Measurements from ENCODE around the gene ADGRG1. TPM values are rescaled to one million over a fixed set of nuclear protein-coding genes. Genes with fewer than 3 reads are reported as not detected.

The ADGRG1 gene
- total and polyA plus RNA-seq, 2 donors (not counting 1 experiment from before 2014, with no cell fraction given): 1.6 to 1.8 TPM

DNA sequence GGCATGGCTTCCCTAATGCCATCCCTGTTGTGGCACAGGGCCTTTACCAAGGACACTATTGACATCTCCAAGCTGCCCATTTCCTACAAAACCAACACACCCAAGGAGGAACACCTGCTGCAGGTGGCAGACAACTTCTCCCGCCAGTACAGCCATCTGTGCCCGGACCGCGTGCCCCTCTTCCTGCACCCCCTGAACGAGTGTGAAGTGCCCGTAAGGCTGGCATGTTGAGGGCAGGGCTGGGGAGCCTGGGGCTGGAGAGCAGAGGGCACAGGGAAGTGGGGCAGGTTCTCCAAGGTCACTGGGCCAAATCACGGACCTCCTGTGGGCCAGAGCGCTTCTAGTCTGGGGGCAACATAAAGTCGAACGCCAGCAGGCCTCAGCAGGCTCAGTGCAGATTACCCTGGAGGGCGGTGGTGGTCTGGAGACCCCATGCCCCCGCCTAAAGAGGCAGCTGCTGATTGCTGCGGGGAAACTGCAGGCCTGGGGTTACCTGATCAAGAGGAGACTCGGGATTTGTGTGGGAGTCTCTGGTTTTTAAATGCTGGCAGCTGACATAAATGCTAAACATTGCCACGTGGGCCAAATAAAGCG, 70.5 kb downstream of the ADGRG1 start:
- TF ChIP-seq EZH2 (IDR thresholded peaks at IDR 0.05; ENCODE audit: low read length, missing control alignments): no peak
- TF ChIP-seq, protein P1, sequence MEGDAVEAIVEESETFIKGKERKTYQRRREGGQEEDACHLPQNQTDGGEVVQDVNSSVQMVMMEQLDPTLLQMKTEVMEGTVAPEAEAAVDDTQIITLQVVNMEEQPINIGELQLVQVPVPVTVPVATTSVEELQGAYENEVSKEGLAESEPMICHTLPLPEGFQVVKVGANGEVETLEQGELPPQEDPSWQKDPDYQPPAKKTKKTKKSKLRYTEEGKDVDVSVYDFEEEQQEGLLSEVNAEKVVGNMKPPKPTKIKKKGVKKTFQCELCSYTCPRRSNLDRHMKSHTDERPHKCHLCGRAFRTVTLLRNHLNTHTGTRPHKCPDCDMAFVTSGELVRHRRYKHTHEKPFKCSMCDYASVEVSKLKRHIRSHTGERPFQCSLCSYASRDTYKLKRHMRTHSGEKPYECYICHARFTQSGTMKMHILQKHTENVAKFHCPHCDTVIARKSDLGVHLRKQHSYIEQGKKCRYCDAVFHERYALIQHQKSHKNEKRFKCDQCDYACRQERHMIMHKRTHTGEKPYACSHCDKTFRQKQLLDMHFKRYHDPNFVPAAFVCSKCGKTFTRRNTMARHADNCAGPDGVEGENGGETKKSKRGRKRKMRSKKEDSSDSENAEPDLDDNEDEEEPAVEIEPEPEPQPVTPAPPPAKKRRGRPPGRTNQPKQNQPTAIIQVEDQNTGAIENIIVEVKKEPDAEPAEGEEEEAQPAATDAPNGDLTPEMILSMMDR (conservative IDR thresholded peaks at IDR 0.05 in 1 of 2, IDR thresholded peaks at IDR 0.05 in 1 of 2; ENCODE audit: low read depth in 1 of 2, low read length in 2 of 2): no peak
- Histone ChIP-seq H3K4me1 (ENCODE audit: control insufficient read depth, extremely low read depth, insufficient read depth, low read length) (no peaks in the 10 kb centered on the region), H3K4me3 (replicated peaks in 1 of 4; ENCODE audit: control extremely low read depth in 1 of 4, insufficient read depth in 1 of 4, low read depth in 3 of 4, low read length in 4 of 4) (no peak overlapping the region), H3K79me2 (ENCODE audit: control insufficient read depth, insufficient read depth, low read length) (no peaks in the 10 kb centered on the region), H4K20me1 (ENCODE audit: control insufficient read depth, extremely low read depth, insufficient read depth, low read length) (no peaks in the 10 kb centered on the region), H2AFZ (ENCODE audit: low read length) (no peak overlapping the region), H3K9ac (ENCODE audit: insufficient read depth, low read length) (no peak overlapping the region), H3K27me3 (ENCODE audit: control insufficient read depth, insufficient read depth, low read length) (peaks cover 2% of the 10 kb centered on the region), H3K4me2 (ENCODE audit: extremely low read depth, insufficient read depth, low read length) (no peak overlapping the region), H3K9me3 (ENCODE audit: control insufficient read depth, insufficient read depth, low read depth, low read length) (no peaks in the 10 kb centered on the region), H3K27ac (ENCODE audit: insufficient read depth, low read length) (no peak overlapping the region), H3K36me3 (ENCODE audit: control insufficient read depth, insufficient read depth, low read length) (no peaks in the 10 kb centered on the region)
- DNase-seq (ENCODE audit: low read depth in 2 of 2): no peak

DNA sequence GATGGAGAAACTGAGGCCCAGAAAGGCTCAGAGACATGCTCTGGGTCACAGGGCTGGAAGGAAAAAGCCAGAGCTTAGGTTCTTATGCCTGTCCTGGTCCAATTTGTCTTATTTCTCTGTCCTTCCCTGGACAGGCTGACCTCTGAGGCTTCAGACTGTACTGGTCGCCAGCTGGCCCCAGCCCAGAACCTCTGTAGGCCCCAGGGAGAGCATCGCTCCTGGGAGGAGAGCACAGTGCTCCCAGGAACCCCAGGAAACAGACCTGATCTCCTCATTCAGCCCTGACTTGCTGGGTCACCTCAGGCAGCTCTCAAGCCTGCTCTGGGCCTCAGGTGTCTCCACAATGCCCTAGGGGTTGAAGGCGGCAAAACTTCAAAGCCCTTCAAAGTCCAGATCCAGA, 71.1 kb downstream of the ADGRG1 start:
- H3K4me1 ChIP-seq (ENCODE audit: control insufficient read depth, extremely low read depth, insufficient read depth, low read length): no peaks in the 10 kb centered on the region
- H3K27me3 ChIP-seq (ENCODE audit: control insufficient read depth, insufficient read depth, low read length): peaks cover 2% of the 10 kb centered on the region
- no peaks in the 10 kb centered on the region for H3K36me3 ChIP-seq (ENCODE audit: control insufficient read depth, insufficient read depth, low read length)
- H3K4me2 ChIP-seq (ENCODE audit: extremely low read depth, insufficient read depth, low read length): no peak overlapping the region
- H2AFZ ChIP-seq (ENCODE audit: low read length): no peak overlapping the region
- no peak overlapping the region for H3K27ac ChIP-seq (ENCODE audit: insufficient read depth, low read length)
- TF ChIP-seq EZH2 (IDR thresholded peaks at IDR 0.05; ENCODE audit: low read length, missing control alignments): no peak
- TF ChIP-seq, protein P1 (conservative IDR thresholded peaks at IDR 0.05 in 1 of 2, IDR thresholded peaks at IDR 0.05 in 1 of 2; ENCODE audit: low read depth in 1 of 2, low read length in 2 of 2): no peak
- no peaks in the 10 kb centered on the region for H3K9me3 ChIP-seq (ENCODE audit: control insufficient read depth, insufficient read depth, low read depth, low read length)
- H4K20me1 ChIP-seq (ENCODE audit: control insufficient read depth, extremely low read depth, insufficient read depth, low read length): no peaks in the 10 kb centered on the region
- no peak overlapping the region for H3K4me3 ChIP-seq (replicated peaks in 1 of 4; ENCODE audit: control extremely low read depth in 1 of 4, insufficient read depth in 1 of 4, low read depth in 3 of 4, low read length in 4 of 4)
- H3K9ac ChIP-seq (ENCODE audit: insufficient read depth, low read length): no peak overlapping the region
- no peak for DNase-seq (ENCODE audit: low read depth in 2 of 2)
- H3K79me2 ChIP-seq (ENCODE audit: control insufficient read depth, insufficient read depth, low read length): no peaks in the 10 kb centered on the region

DNA sequence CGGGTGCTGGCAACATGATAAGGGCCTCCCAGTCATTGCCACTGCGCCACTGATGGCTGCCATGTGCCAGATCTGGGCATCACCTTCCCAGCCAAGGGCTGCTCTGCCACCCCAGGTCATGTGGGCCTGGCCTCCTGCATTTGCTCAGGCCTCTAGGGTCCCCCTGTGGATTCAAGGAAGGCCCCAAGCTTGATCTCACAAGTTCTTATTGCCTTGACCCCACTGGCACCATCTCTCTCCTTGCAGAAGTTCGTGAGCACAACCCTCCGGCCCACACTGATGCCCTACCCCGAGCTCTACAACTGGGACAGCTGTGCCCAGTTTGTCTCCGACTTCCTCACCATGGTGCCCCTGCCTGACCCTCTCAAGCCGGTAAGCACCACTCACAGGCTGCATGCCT, 71.5 kb downstream of the ADGRG1 start:
- no peak overlapping the region for H2AFZ ChIP-seq (ENCODE audit: low read length)
- no peak for DNase-seq (ENCODE audit: low read depth in 2 of 2)
- H3K36me3 ChIP-seq (ENCODE audit: control insufficient read depth, insufficient read depth, low read length): no peaks in the 10 kb centered on the region
- no peak overlapping the region for H3K4me3 ChIP-seq (replicated peaks in 1 of 4; ENCODE audit: control extremely low read depth in 1 of 4, insufficient read depth in 1 of 4, low read depth in 3 of 4, low read length in 4 of 4)
- H3K79me2 ChIP-seq (ENCODE audit: control insufficient read depth, insufficient read depth, low read length): no peaks in the 10 kb centered on the region
- H3K27ac ChIP-seq (ENCODE audit: insufficient read depth, low read length): no peak overlapping the region
- H3K27me3 ChIP-seq (ENCODE audit: control insufficient read depth, insufficient read depth, low read length): peaks cover 2% of the 10 kb centered on the region
- TF ChIP-seq, protein P1 (conservative IDR thresholded peaks at IDR 0.05 in 1 of 2, IDR thresholded peaks at IDR 0.05 in 1 of 2; ENCODE audit: low read depth in 1 of 2, low read length in 2 of 2): no peak
- TF ChIP-seq EZH2 (IDR thresholded peaks at IDR 0.05; ENCODE audit: low read length, missing control alignments): no peak
- H3K4me2 ChIP-seq (ENCODE audit: extremely low read depth, insufficient read depth, low read length): no peak overlapping the region
- H3K4me1 ChIP-seq (ENCODE audit: control insufficient read depth, extremely low read depth, insufficient read depth, low read length): no peaks in the 10 kb centered on the region
- no peaks in the 10 kb centered on the region for H3K9me3 ChIP-seq (ENCODE audit: control insufficient read depth, insufficient read depth, low read depth, low read length)
- no peak overlapping the region for H3K9ac ChIP-seq (ENCODE audit: insufficient read depth, low read length)
- H4K20me1 ChIP-seq (ENCODE audit: control insufficient read depth, extremely low read depth, insufficient read depth, low read length): no peaks in the 10 kb centered on the region
